HG03469 (cell line): Measurements from ENCODE around the gene STOM.

ENCODE experiments used
- ATAC-seq: cut with Tn5 transposase; IDR thresholded peaks from one replicate; pipeline ENCODE4 v1.9.1; 2021; ENCODE audit warnings: mild to moderate bottlenecking, moderate library complexity, moderate number of reproducible peaks; ENCODE audit not compliant: unreplicated experiment

Gene STOM

DNA sequence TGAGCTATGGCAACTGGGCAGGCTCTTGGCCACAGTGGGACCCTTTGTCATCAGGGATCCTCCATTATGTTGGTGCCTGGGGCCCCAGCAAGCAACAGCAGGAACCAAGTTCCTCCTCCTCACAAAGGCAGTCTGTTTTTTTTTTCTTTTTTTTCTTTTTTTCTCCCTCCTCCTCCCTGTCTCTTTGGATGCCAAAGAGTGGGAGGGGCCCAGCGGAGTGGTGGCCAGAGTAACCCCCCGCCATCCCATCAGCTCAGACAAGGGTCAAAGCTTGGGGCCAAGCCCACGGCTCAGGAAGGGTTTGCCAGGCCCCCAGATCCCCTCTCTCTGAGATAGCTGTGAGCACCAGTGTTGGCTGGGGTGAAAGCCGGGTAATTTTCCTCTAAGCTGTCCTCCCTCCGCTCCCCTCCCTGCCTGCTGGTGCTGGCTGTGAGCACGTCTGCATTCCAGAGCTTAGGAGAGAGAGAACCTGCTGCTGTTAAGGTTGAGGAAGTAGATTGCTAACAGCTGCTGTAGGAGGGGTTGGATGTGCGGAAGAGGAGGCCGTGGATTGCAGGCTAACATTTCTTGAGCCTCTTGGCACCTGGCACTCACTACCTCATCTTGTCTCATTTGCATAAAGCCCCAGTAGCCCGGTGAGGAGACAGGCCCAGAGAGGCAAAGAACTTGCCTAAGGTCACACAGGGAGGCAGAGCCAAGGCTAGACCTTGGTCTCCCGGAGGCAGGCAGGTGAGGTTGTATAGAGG lies 80.9 kb downstream of the STOM start:
- ATAC-seq = no peak
